HG03571 (cell line): ENCODE data around the gene CLASRP.

Source experiments
- ATAC-seq: cut with Tn5 transposase; IDR thresholded peaks from one replicate; pipeline ENCODE4 v1.9.1; 2021; ENCODE audit not compliant: unreplicated experiment

CLASRP gene

GRCh38 chr19:45058622-45059159 is 19.8 kb downstream of the CLASRP start:
- no peak for ATAC-seq

- no peak for ATAC-seq
Observed at GRCh38 chr19:45059258-45059965, 20.6 kb downstream of the CLASRP start.

GRCh38 chr19:45061965-45062364 is 23.1 kb downstream of the CLASRP start:
- ATAC-seq = no peak

GRCh38 chr19:45063851-45064801 is 25.3 kb downstream of the CLASRP start:
- ATAC-seq = no peak

- ATAC-seq = no peak
Observed at GRCh38 chr19:45066921-45067661, 28.2 kb downstream of the CLASRP start.

GRCh38 chr19:45068041-45068440 is 29.2 kb downstream of the CLASRP start:
- no peak for ATAC-seq

GRCh38 chr19:45069056-45069455 is 30.2 kb downstream of the CLASRP start:
- ATAC-seq = no peak

- no peak for ATAC-seq
Observed at GRCh38 chr19:45070214-45070613, 31.4 kb downstream of the CLASRP start.

- no peak for ATAC-seq
Observed at GRCh38 chr19:45070861-45071544, 32.2 kb downstream of the CLASRP start.

GRCh38 chr19:45071545-45071938 is 32.7 kb downstream of the CLASRP start:
- no peak for ATAC-seq

- no peak for ATAC-seq
Observed at GRCh38 chr19:45071969-45072790, 33.3 kb downstream of the CLASRP start.

GRCh38 chr19:45074744-45075300 is 36.0 kb downstream of the CLASRP start:
- ATAC-seq = no peak

- peak; percentile 57 for ATAC-seq
Observed at GRCh38 chr19:45075301-45076028, 36.6 kb downstream of the CLASRP start.

- ATAC-seq = peak; percentile 28
Observed at GRCh38 chr19:45076029-45076850, 37.4 kb downstream of the CLASRP start, which contains the start of gene ZNF296. TSS of gene ZNF296 (minus strand) at chr19:45076478. CDS start at chr19:45076373, 105 bp downstream.

GRCh38 chr19:45076851-45077730 is 38.2 kb downstream of the CLASRP start:
- no peak for ATAC-seq

GRCh38 chr19:45078390-45079062 is 39.7 kb downstream of the CLASRP start:
- no peak for ATAC-seq
